GM18517 (cell line): ENCODE measurements around the gene DYRK2.
A peak's percentile ranks its signal among the peaks of the same experiment; 100 is the strongest.

Source experiments
- ATAC-seq: cut with Tn5 transposase; IDR thresholded peaks from one replicate; pipeline ENCODE4 v1.9.1; 2021; ENCODE audit warnings: mild to moderate bottlenecking, moderate library complexity; ENCODE audit not compliant: unreplicated experiment

DYRK2 gene

DNA sequence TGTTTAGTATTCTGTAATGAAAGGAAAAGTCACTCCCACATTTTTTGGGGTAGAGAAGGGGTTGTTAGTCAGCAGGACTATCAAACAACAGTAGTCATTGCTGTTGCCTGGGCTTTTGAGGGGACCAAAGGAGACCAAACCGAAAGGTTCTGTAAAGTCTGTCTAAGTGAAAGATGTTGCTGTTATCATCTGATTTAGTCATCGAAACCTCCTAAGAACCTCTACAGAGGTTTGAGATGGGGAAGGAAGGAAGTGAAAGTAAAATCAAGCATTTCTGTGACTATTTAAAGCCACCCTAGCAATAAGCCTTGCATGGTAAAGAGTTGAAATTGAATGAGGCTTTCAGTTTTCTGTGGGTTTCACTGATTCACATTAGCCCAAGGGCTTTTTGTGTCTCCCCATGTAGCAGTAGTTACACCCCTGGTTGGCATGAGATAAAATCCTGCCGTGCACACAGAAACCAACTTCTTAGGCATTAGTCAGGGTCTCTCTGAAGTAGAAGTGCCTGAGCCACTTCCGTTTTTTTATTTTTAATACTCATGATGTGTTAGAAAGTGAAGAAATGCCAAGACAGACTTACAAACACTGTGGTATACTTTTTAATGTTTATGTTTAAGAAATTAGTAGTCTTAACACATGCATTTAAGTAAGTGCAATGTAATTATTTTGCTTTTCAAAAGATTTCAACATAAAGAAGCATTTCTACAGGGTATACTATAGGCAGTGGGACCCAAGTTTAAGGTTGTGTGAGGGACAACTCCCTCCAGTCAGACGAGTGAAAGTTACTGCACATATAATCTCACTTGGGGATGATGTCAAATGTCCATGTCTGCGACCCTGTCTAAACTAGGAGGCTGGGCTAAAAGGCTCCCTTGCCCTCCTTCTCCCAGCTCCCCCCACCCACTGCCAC, 50.4 kb downstream of the DYRK2 start:
- peak; percentile 99 for ATAC-seq

DNA sequence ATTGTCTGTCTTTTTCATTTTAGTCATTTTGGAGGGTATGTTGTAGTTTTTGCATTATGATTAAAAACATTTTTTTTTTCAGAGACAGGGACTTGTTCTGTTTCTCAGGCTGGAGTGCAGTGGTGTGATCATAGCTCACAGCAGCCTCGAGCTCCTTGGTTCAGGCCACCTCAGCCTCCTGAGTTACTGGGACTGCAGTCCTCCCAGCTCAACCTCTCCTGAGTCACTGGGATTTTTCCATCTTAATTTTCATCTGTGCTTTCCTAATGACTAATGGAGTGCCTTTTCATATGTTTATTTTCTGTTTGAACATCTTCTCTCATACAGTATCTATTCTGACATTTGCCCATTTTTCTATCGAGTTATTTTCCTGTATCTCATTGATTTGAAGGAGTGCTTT, 52.6 kb downstream of the DYRK2 start:
- ATAC-seq = no peak

DNA sequence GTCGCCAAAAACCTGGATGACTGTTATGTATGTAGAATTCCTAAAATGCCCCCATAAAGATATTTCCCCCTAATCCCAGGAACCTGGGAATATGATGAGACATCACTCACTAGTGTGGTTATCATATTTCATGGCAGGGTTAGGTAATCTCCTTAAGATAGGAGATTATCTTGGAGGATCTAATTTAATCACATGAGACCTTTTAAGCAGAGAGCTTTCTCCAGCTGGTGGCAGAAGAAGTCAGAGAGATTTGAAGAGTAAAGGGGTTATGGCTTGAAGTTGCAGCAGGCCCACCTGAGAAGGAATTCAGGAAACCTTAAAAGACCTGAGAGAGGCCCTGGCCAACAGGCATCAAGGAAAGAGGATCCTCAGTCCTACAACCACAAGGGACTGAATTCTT, 53.6 kb downstream of the DYRK2 start:
- ATAC-seq = no peak

DNA sequence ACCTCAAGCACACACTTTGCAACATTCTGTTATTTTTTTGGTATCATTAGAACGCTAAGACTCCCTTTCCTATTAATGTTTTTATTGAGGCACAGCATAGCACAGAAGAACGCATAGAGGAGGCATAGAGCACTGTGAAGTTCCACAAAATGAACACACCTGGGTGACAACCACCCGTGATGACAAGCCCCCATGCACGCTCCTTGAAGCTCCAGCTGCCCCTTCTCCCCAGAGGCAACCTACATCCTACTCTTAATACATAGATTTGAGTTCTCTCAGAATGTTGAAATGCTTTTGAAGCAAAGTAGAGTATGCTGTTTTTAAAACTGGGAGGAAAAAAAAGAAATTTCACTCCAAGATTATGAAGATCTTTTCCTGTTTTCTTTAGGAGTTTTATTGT, 55.5 kb downstream of the DYRK2 start:
- no peak for ATAC-seq

DNA sequence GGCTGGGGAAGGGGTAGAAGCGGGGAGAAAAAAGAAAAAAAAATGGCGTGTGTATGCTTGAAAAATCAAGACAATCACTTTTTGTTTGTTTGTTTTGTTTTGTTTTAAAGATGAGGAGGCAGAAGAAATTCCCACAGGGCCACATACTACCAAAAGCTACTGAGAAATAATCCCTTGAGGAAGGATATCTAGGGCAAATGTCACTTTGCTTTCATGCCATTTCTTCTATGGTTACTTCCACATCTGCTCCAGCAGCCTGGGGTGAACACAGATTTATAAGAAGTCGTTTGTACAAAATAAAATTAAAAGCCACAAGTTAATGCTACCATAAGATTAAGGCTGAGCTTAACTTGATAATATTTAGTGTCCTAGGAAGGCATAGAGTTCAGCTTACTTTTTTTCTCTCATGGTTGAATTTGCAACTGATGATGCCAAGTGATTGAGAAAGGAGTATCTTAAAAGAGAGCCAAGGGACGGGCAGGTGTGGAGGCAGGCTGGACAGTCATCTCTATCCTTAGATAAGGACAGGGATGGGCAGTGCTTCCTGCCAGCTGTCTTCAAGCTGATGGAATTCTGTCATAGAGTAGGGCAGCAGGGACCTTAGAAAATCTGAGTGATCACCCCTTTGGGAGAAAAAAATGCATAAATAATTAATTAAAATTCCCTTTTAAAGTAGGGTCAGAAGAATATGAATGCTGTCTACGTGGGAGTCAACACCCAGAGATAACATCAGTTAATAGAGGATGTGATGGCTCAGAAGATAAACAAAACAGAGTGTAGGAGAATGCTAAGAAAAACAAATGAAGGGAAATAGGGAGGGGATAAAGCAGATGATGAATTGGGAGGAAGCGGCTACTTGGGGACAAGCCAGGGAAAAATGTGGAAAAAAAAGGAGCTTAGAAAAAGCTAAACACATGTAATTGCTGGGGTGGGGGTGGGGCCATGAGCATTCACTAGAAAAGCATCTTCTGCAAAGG, 57.1 kb downstream of the DYRK2 start:
- no peak for ATAC-seq

DNA sequence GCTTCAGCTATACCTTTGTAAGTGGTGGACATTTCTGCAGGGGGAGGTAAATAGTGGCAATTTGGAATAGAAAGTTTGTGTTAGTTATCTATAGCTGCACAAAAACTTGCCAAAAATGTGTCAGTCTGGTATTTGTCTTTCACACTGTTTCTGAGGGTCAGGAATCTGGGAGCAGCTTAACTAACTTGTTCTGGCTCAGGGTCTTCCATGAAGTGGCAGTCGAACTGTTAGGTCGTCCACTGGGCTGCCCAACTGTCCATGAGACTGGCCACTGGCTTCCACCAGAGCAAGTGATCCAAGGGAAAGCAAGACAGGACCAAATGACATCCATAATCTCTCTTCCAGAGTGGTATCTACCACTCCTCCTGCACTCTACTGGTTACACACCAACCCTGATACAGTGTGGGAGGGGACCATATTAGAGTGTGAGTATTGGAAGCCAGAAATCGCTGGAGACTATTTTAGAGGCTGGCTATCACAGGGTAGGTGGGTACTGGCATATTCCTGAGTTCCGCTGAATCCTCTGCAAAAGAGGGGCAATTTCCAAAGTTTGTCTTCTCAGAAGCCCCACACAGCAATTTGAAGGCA, 60.9 kb downstream of the DYRK2 start:
- ATAC-seq = no peak

DNA sequence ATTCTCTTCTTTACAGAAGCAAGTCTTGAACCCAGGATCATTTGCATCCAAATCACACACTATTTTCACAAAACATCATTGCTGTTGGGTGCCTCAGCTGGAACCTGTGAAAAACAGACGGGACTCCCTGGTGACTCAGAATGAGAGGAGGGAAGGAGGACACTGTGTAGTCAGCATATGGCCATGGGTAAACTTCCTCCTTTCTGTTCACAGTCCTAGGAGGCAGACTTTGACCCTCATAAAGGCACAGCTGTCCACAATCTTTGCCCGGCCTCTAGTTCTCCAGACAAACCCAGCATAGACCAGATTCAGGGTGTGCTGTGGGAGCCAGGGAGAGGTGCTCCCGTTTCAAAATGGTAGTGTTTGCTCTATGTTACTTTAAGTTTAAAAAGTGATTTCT, 62.0 kb downstream of the DYRK2 start:
- peak; percentile 98 for ATAC-seq

DNA sequence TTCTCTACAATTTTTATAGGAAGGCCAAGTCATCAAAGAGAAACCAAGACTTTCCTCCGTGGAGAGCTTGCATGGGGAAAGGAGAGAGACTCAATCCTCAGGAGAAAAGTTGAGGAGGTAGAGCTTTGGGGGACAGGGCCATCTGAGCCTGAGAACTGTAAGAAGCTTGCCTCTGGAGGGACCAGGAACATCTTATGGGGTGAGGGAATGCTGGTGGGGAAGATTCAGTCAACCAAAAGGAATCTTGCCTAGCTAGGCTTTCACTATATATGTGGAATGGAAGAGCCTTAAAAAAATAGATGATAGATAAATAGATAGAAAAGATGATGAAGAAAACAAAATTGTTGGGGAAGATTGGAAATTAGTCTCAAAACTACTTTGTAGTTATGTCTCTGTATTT, 63.5 kb downstream of the DYRK2 start:
- ATAC-seq = no peak

DNA sequence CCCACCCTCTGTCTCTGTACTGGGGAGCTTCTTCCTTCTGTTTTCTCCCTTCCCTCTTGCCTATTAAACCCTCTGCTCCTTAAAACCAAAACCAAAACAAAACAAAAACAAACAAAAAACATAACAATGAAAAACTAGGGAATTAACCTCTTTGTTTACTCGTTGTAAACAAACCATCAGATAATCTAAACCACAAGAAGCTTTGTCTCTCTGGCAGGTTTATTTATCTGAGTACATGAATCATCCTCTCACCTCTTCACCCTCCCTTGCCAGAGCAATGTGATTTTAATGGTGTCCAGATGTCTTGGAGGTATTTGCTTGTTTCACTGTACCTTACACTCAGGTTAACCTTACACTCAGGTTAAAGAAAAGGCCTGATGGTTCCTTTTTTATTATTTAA, 66.1 kb downstream of the DYRK2 start:
- no peak for ATAC-seq
